Loucy (cell line): ENCODE results near the gene PCNT.

Experiments
- EZH2phosphoT487 ChIP-seq: fragments of 200-600 bp; IDR thresholded peaks from 2 replicates; pipeline ENCODE4 v1.6.1; 2018; ENCODE audit warnings: antibody characterized with exemption, mild to moderate bottlenecking, moderate library complexity, borderline replicate concordance
- TF ChIP-seq, protein P1 (sequence below): fragments of 200-600 bp; sonication (generic); conservative IDR thresholded peaks from 2 replicates; pipeline ENCODE4 v1.5.1; 2014; ENCODE audit warnings: mild to moderate bottlenecking, antibody characterized with exemption, low read length

GRCh38 chr21:46320331-46320801 lies 3.6 kb upstream of the PCNT start:
- TF ChIP-seq EZH2phosphoT487 = no peak
- TF ChIP-seq, protein P1, sequence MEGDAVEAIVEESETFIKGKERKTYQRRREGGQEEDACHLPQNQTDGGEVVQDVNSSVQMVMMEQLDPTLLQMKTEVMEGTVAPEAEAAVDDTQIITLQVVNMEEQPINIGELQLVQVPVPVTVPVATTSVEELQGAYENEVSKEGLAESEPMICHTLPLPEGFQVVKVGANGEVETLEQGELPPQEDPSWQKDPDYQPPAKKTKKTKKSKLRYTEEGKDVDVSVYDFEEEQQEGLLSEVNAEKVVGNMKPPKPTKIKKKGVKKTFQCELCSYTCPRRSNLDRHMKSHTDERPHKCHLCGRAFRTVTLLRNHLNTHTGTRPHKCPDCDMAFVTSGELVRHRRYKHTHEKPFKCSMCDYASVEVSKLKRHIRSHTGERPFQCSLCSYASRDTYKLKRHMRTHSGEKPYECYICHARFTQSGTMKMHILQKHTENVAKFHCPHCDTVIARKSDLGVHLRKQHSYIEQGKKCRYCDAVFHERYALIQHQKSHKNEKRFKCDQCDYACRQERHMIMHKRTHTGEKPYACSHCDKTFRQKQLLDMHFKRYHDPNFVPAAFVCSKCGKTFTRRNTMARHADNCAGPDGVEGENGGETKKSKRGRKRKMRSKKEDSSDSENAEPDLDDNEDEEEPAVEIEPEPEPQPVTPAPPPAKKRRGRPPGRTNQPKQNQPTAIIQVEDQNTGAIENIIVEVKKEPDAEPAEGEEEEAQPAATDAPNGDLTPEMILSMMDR = no peak
